HG03097 (cell line): Measurements from ENCODE around the gene ZXDC.

ENCODE experiments used
- ATAC-seq: cut with Tn5 transposase; IDR thresholded peaks from one replicate; pipeline ENCODE4 v1.9.1; 2021; ENCODE audit not compliant: unreplicated experiment, low FRiP score

The ZXDC gene

GRCh38 chr3:126439346-126439967 is 36.2 kb downstream of the ZXDC start:
- no peak for ATAC-seq

DNA sequence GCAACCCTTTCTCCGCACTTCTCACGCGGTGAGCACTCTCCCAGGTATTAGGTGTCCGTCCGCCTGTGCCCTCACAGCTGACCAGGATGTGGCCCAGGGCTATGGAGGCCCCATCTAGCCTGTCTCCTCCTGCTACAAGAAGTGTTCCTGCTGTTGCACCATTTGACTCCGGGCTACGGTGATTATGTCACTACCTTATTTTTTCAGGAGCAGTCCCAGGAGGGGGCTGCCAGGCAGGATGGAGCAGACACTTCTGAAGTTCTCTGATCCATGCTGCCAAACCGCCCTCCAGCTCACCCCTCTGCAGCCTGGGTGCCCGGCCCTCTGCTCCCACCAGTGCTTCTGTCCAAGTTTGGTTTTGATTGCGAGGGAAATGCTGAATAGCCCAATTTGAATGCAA is 36.9 kb downstream of the ZXDC start:
- no peak for ATAC-seq

DNA sequence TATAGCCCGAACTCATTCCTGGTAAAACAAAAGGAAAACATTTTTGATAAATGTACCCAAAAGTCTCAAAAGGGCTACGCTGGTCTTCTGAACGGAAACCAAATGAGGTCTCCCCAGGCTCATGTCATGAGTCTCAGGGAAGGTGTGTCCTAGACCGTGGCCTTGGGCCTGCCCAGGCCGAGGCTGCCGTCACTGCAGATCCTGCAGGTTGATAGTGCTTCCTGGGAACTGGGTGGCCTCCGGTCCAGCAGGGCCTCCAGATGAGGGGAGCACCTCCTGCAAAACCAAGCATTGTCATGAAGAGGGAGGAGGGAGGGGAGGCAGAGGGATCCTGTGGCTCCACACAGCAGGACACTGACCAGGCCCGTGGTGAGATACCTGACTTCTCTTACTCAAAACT is 37.5 kb downstream of the ZXDC start:
- no peak for ATAC-seq

DNA sequence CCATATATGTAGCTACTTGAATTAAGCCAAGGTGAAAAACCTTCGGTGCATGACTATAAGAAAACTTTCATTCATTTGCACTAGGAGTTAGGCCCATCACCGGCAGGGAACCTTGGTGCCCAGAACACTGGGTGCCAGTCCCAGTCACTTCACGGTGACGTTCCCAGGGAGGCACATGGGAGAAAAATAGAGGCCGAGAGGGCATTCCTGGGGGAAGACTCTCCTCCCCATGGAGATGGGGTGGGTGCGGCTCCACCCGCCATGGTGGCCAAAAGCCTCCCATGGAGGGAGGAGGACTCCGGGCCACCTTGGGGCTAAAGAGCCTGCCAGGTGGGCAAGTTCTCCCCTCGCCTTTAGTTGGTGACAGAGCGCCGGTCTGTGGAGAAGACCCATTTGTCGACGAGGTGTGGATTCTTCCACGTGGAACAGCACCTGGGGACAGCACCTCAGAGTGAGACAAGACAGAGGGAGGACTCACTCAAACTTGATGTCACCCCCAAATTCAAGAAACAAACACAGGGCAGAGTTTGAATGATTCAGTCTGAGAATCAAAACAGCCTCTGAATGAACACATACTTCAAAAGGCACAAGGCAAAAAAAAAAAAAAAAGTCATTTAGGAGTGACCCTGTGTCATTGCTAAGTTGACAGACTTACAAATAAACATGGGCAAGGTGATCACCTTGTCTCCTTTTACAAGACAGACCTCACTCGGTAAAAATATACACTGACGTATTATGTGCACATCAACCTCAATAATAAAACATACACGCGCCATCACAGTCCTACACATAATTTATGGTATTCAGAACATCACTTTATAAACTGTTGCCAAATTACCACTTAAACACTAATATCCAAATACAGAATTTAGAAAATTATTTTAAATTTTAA is 38.6 kb downstream of the ZXDC start:
- ATAC-seq: no peak

DNA sequence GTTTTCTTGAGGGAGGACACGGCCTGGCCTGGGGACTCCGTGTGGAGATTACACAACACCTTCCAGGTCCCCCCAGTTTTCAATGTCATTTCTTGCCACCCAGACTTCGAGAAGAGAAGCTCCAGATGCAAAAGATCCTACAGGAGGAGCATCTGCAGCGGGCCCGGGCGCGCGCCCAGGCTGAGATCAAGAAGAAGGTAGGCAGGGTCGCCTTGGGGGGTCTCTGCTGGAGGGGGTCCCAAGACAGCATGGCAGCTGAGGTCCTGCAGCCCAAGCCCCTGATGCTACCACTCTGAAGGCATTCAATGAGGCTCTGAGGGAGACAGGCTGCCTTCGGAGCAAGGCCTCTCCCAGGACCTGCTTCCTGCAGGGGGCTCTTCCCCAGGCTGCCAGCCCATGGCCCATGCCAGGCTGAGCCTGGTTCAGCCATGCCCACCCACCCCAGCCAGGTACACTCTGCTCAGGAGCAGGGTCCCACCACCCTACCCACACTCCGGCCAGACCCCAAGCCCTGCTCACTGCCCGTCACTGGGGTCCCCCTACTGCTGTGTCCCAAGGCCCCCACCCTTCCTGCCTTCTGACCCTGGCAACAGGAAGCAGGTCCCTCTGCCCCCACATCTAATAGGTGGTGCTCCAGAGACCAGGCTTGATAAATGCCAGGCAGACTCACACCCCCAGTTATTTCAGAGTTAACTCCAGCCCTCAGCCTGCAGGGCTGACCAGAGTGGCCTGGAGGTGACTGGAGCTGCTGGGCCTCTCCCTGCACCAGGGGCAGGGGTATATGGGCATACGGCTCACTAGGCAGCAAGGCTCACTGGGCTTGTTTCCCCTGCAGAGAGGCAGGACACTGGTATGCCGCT is 40.0 kb downstream of the ZXDC start:
- no peak for ATAC-seq

DNA sequence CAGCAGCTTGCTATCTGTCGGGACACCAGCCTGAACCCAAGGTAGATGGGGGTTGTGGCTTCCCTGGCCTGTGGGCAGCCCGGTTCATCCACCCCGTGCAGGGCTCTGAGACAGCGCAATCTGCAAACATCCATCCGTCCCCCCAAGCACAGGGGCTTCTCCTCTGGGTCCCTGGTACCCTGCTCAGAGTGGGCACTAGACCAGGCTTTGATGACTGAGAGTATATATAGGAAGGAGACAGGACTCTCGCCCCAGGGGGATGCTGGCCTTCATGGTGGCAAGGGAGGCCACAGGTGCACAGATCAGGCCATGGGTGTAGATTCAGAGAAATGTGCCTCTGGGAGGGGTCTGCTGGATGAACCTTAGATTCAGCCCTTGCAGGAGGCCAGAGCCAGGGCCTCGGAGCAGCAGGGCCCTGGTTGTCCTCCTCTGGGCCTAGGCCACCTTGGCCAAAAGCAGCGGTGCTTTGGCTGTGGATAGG is 40.7 kb downstream of the ZXDC start:
- ATAC-seq: no peak

DNA sequence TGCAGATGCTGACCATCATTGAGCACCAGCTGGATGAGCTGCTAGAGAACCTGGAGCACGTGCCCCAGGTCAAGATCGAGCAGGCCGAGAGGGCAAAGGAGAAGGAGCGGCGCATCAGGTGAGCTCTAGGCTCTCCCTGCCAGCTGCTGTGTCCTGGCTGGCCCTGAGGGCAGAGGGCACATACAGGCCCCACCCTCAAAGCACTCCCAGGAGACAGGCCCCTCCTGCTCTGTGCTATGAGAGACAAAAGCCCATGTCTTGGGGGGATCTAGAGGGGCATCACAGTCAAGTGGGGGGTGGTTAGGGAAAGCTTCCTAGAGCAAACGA is 41.5 kb downstream of the ZXDC start:
- no peak for ATAC-seq

DNA sequence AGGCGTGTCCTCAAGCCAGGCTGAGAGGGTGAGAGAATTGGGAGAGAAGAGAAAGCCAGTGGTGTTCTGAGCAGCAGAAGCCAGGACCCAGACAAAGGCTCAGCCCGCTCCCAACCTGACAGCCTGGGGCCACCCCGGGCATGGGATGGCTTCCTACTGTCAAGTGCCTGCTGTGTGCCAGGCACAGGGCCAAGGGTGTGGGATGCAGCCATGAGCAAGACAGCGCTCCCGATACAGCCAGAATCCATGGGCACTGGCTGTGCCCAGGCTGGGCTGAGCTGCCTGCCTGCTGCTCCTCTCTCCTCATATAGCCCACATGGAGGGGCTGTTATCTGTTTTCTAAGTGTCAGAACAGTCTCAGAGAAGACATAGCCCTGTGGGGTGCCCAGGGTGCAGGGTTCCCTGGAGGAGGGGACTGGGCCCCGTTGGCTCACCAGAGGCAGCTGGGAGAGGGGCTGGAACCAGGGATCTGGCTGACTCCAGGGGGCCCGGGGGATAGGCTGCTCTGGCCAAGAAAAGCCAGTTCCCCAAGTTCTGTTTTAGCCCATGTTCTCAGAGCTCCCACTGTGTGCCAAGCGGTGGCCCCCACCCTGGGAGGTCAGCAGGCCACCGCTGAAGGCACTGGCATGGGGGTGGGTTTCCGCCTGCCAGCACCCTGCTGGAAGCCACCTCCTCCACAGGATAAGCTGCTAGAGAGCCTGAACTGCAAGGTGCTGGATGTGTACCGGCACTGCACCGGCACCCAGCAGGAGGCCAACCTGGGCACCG is 42.0 kb downstream of the ZXDC start:
- no peak for ATAC-seq

- no peak for ATAC-seq
Measured at GRCh38 chr3:126433105-126433430, 42.6 kb downstream of the ZXDC start.

DNA sequence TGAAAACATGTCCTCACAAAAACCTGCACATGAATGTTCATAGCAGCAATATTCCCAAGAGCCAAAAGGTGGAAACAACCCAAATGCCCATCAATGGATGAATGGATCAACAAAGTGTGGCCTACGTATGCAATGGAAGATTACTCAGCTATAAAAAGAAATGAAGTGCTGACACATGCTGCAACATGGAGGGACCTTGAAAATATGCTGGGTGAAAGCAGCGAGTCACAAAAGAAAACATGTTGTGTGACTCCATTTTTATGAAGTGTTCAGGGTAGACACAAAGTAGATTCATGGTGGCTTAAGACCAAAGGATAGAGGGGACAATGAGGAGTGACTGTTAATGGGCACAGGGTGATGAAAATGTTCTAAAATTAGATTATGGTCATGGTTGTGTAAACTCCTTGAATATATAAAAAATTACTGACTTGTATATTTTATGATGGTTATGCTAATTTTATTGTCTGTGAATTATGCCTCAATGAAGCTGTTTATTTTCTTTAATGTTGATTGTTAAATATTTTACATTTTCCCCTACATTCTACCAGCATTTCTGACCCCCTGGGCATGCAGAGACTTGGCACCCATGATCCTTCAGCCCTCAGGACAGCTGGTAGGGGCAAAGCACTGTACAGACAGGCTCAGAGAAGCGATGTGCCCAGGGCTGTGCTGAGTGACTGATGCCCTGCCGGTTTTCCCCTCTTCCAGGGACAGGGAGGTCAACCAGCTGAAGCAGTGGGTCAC is 43.2 kb downstream of the ZXDC start:
- ATAC-seq: no peak

DNA sequence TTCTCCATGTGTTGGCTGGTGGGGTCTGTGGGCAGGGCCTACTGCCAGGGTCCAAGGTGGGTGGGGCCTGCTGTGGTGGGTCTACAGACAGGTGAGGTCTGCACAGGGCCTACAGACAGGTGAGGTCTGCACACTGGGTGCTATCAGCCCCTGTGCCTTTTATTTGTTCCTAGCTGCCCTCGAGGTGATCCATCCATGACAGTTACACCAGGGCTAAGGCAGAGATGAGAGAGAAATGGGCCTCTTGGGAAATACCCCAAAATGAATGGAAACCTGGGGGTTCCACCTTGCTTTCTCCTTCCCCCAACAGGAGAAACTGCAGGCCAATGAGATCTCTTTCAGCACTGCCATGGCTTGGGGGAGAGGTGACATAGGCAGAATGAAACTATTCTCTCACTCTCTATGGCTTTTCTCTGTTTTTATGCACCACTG is 44.6 kb downstream of the ZXDC start:
- ATAC-seq: no peak

- ATAC-seq: no peak
Measured at GRCh38 chr3:126424751-126425150, 50.9 kb downstream of the ZXDC start.

DNA sequence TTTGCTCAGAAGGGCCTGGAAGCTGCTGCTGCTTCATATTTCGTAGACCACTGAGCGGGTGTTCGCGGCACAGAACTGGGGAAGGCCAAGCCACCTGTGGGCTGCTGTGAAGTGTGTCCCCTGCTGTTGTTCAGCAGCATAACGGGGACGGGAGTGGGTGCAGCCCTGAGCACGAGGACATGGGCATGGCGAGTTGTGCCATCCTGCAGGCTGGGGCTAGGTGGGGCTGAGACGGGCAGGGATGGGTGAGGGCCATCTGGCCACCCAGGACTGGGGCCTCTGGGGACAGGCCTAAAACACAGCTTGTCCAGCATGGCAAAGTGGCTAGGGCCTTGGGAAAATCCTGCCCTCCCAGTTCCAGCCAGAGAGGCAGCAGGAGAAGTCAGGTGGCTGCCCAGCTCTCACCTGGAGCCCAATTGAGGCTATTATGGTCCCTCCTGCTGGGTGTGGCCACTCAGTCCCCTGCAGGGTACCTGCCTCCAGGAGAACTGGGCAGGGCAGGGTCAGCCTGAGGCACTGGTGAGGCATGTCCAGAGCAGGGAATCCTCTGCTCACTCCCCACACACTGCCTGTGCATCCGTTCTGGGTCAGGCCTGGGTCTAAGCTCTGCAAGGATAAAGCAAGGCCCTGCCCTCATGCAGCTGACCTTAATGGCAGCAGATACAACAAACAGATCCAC is 51.5 kb downstream of the ZXDC start:
- ATAC-seq: no peak

DNA sequence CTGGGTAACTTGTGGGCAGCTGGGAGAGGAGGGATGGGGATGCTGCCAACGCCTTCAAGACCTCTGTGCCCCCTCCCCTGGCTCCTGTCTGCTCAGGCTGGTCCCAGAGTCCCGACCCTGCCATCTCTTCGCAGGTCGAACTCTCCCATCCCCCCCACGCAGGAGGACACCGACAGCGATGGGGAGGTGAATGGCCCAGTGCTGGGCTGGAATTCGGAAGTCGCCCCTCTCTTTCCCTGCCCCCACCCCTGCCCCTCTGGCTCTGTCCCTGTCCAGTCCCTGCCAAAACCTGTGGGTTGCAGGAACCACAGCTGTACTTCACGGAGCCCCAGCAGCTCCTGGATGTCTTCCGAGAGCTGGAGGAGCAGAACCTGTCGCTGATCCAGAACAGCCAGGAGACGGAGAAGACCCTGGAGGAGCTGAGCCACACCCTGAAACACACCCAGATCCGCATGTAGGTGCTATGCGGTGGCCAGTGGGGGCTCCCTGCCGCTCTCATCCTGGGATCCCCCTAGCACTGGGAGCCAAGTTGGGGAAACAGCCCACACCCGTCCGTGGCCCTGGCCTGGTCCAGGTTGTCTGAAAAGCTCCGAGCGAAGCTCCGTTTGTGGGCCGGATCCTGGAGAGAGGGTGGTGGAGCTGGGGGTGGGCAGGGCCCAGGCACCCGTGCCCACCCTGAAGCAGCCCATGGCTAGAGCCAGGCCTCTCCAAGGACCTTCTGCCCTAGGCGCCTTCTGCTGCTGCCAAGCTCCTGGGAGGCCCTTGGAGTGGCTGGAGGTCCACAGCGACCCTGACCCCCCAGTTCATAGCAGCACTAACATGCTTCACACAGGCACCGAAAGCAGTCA is 52.3 kb downstream of the ZXDC start:
- no peak for ATAC-seq

- no peak for ATAC-seq
Measured at GRCh38 chr3:126422571-126423091, 53.1 kb downstream of the ZXDC start.

- ATAC-seq: no peak
Measured at GRCh38 chr3:126422121-126422520, 53.6 kb downstream of the ZXDC start.

GRCh38 chr3:126421573-126422119 is 54.0 kb downstream of the ZXDC start:
- ATAC-seq: no peak
